T-helper 1 cell treated with Interleukin-12 subunit alpha and Interleukin-12 subunit beta and Interleukin-4 antibody, amounts not matched to agents 30 μg/mL and 1 μg/mL, for 36 hours (primary cell): Measurements from ENCODE around the gene LRRC38.

Source experiments
- H3K27ac Mint-ChIP-seq: one replicate; pipeline ENCODE4 v1.8.0; 2021; ENCODE audit warnings: mild to moderate bottlenecking, mixed read lengths
- H3K27me3 Mint-ChIP-seq: one replicate; pipeline ENCODE4 v1.8.0; 2021; ENCODE audit warnings: low read depth, mixed read lengths
- H3K36me3 Mint-ChIP-seq: one replicate; pipeline ENCODE4 v1.8.0; 2021; ENCODE audit warnings: low read depth, mixed read lengths
- H3K4me1 Mint-ChIP-seq: one replicate; pipeline ENCODE4 v1.8.0; 2021; ENCODE audit warnings: low read depth, mixed read lengths
- H3K4me3 Mint-ChIP-seq: one replicate; pipeline ENCODE4 v1.8.0; 2021; ENCODE audit warnings: mild to moderate bottlenecking, moderate library complexity, mixed read lengths
- H3K9me3 Mint-ChIP-seq: one replicate; pipeline ENCODE4 v1.8.0; 2021; ENCODE audit warnings: mixed read lengths

The LRRC38 gene

GRCh38 chr1:13499422-13499821 lies 14.4 kb downstream of the LRRC38 start:
- Mint-ChIP-seq H3K9me3 (no peaks in the 10 kb centered on the region), H3K27me3 (no peaks in the 10 kb centered on the region), H3K36me3 (no peaks in the 10 kb centered on the region), H3K27ac (no peak overlapping the region), H3K4me1 (no peaks in the 10 kb centered on the region), H3K4me3 (no peak overlapping the region)

GRCh38 chr1:13498553-13498952 lies 15.2 kb downstream of the LRRC38 start:
- H3K4me1 Mint-ChIP-seq = no peaks in the 10 kb centered on the region
- no peak overlapping the region for H3K27ac Mint-ChIP-seq
- H3K27me3 Mint-ChIP-seq = no peaks in the 10 kb centered on the region
- H3K9me3 Mint-ChIP-seq = no peaks in the 10 kb centered on the region
- H3K4me3 Mint-ChIP-seq = no peak overlapping the region
- no peaks in the 10 kb centered on the region for H3K36me3 Mint-ChIP-seq

GRCh38 chr1:13495186-13495585 lies 18.6 kb downstream of the LRRC38 start:
- Mint-ChIP-seq H3K27ac (no peak overlapping the region), H3K9me3 (no peaks in the 10 kb centered on the region), H3K27me3 (no peaks in the 10 kb centered on the region), H3K36me3 (no peaks in the 10 kb centered on the region), H3K4me3 (no peak overlapping the region), H3K4me1 (no peaks in the 10 kb centered on the region)

- Mint-ChIP-seq H3K36me3 (no peaks in the 10 kb centered on the region), H3K27ac (no peak overlapping the region), H3K4me1 (no peaks in the 10 kb centered on the region), H3K9me3 (no peaks in the 10 kb centered on the region), H3K27me3 (no peaks in the 10 kb centered on the region), H3K4me3 (no peak overlapping the region)
Observed at GRCh38 chr1:13494712-13495111, 19.1 kb downstream of the LRRC38 start.

- Mint-ChIP-seq H3K4me3 (no peak overlapping the region), H3K27me3 (no peaks in the 10 kb centered on the region), H3K4me1 (no peaks in the 10 kb centered on the region), H3K9me3 (no peaks in the 10 kb centered on the region), H3K27ac (no peak overlapping the region), H3K36me3 (no peaks in the 10 kb centered on the region)
Observed at GRCh38 chr1:13494025-13494424, 19.8 kb downstream of the LRRC38 start.

GRCh38 chr1:13492711-13493110 lies 21.1 kb downstream of the LRRC38 start:
- Mint-ChIP-seq H3K4me1 (no peaks in the 10 kb centered on the region), H3K27me3 (no peaks in the 10 kb centered on the region), H3K4me3 (no peak overlapping the region), H3K36me3 (no peaks in the 10 kb centered on the region), H3K9me3 (no peaks in the 10 kb centered on the region), H3K27ac (no peak overlapping the region)

GRCh38 chr1:13487957-13488356 lies 25.8 kb downstream of the LRRC38 start:
- H3K4me1 Mint-ChIP-seq = no peaks in the 10 kb centered on the region
- no peak overlapping the region for H3K27ac Mint-ChIP-seq
- H3K36me3 Mint-ChIP-seq = no peaks in the 10 kb centered on the region
- no peak overlapping the region for H3K4me3 Mint-ChIP-seq
- H3K27me3 Mint-ChIP-seq = no peaks in the 10 kb centered on the region
- no peaks in the 10 kb centered on the region for H3K9me3 Mint-ChIP-seq

GRCh38 chr1:13487143-13487868 lies 26.5 kb downstream of the LRRC38 start:
- Mint-ChIP-seq H3K4me3 (no peak overlapping the region), H3K27me3 (no peaks in the 10 kb centered on the region), H3K4me1 (no peaks in the 10 kb centered on the region), H3K36me3 (no peaks in the 10 kb centered on the region), H3K27ac (no peak overlapping the region), H3K9me3 (no peaks in the 10 kb centered on the region)

- Mint-ChIP-seq H3K27ac (no peak overlapping the region), H3K4me3 (no peak overlapping the region), H3K9me3 (no peaks in the 10 kb centered on the region), H3K27me3 (no peaks in the 10 kb centered on the region), H3K4me1 (peaks cover 1% of the 10 kb centered on the region), H3K36me3 (no peaks in the 10 kb centered on the region)
Observed at GRCh38 chr1:13483946-13484345, 29.9 kb downstream of the LRRC38 start.

- peaks cover 4% of the 10 kb centered on the region for H3K9me3 Mint-ChIP-seq
- H3K27me3 Mint-ChIP-seq = no peaks in the 10 kb centered on the region
- peaks cover 1% of the 10 kb centered on the region for H3K4me1 Mint-ChIP-seq
- no peak overlapping the region for H3K27ac Mint-ChIP-seq
- H3K36me3 Mint-ChIP-seq = no peaks in the 10 kb centered on the region
- H3K4me3 Mint-ChIP-seq = no peak overlapping the region
Observed at GRCh38 chr1:13482600-13482999, 31.2 kb downstream of the LRRC38 start.

- Mint-ChIP-seq H3K36me3 (no peaks in the 10 kb centered on the region), H3K9me3 (peaks cover 8% of the 10 kb centered on the region), H3K27me3 (no peaks in the 10 kb centered on the region), H3K27ac (no peak overlapping the region), H3K4me3 (no peak overlapping the region), H3K4me1 (peaks cover 1% of the 10 kb centered on the region)
Observed at GRCh38 chr1:13479171-13479856, 34.5 kb downstream of the LRRC38 start.

GRCh38 chr1:13478692-13479091 lies 35.1 kb downstream of the LRRC38 start:
- Mint-ChIP-seq H3K27me3 (no peaks in the 10 kb centered on the region), H3K27ac (no peak overlapping the region), H3K36me3 (no peaks in the 10 kb centered on the region), H3K4me1 (peaks cover 1% of the 10 kb centered on the region), H3K4me3 (no peak overlapping the region), H3K9me3 (peaks cover 8% of the 10 kb centered on the region)

GRCh38 chr1:13469343-13469742 lies 44.5 kb downstream of the LRRC38 start:
- no peaks in the 10 kb centered on the region for H3K9me3 Mint-ChIP-seq
- H3K4me1 Mint-ChIP-seq = no peaks in the 10 kb centered on the region
- H3K27ac Mint-ChIP-seq = no peak overlapping the region
- no peaks in the 10 kb centered on the region for H3K36me3 Mint-ChIP-seq
- H3K4me3 Mint-ChIP-seq = no peak overlapping the region
- no peaks in the 10 kb centered on the region for H3K27me3 Mint-ChIP-seq

- Mint-ChIP-seq H3K4me3 (no peak overlapping the region), H3K27me3 (no peaks in the 10 kb centered on the region), H3K36me3 (no peaks in the 10 kb centered on the region), H3K9me3 (no peaks in the 10 kb centered on the region), H3K4me1 (no peaks in the 10 kb centered on the region), H3K27ac (no peak overlapping the region)
Observed at GRCh38 chr1:13465515-13465914, 48.3 kb downstream of the LRRC38 start.

GRCh38 chr1:13462682-13463081 lies 51.1 kb downstream of the LRRC38 start:
- Mint-ChIP-seq H3K4me1 (no peaks in the 10 kb centered on the region), H3K4me3 (no peak overlapping the region), H3K36me3 (no peaks in the 10 kb centered on the region), H3K27me3 (no peaks in the 10 kb centered on the region), H3K27ac (no peak overlapping the region), H3K9me3 (no peaks in the 10 kb centered on the region)
